Measurements from ENCODE around the gene ADAM12. TPM values are rescaled to one million over a fixed set of nuclear protein-coding genes. Genes with fewer than 3 reads are reported as not detected.

ADAM12 gene
- total and polyA plus RNA-seq, 2 donors = 0.96 to 4.6 TPM

DNA sequence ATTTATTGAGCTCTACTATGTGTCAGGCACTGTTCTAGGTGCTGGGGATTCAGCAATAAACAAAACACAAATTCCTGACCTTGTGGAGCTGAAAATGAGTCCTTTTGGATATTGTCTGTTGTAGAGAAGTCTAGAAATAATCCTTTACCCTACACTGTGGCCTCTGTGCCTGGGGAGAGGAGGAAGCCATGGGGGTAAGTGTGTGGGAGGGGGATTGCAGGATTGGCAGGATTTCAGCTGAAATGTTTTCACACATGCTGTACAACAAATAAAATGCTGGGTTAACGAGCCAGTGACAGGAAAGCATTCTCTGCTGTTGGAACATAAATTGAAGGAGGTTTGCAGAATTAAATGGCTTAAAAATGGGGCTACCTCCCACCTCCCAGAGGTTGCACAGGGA, 302.5 kb downstream of the ADAM12 start:
- Histone ChIP-seq H3K9me3 (ENCODE audit: control insufficient read depth in 2 of 2, insufficient read depth in 1 of 2, low read length in 1 of 2) (no peaks in the 10 kb centered on the region), H3K27me3 (ENCODE audit: control insufficient read depth in 2 of 2, insufficient read depth in 1 of 2, low read length in 1 of 2) (peaks cover 0 to 3% of the 10 kb centered on the region in 2 donors), H3K36me3 (ENCODE audit: control insufficient read depth in 2 of 2, insufficient read depth in 2 of 2, low read length in 1 of 2) (no peaks in the 10 kb centered on the region), H3K4me3 (ENCODE audit: low read length in 2 of 2) (no peak overlapping the region), H3K27ac (ENCODE audit: low read depth in 1 of 2, low read length in 1 of 2) (no peak overlapping the region), H3K4me1 (ENCODE audit: control insufficient read depth in 2 of 2, insufficient read depth in 2 of 2, low read length in 2 of 2) (no peaks in the 10 kb centered on the region)
- DNase-seq (ENCODE audit: low read depth in 6 of 9, low spot score in 9 of 9) = no peak
- 84% methylated on average over 1 of the region's 1 CpG for WGBS

DNA sequence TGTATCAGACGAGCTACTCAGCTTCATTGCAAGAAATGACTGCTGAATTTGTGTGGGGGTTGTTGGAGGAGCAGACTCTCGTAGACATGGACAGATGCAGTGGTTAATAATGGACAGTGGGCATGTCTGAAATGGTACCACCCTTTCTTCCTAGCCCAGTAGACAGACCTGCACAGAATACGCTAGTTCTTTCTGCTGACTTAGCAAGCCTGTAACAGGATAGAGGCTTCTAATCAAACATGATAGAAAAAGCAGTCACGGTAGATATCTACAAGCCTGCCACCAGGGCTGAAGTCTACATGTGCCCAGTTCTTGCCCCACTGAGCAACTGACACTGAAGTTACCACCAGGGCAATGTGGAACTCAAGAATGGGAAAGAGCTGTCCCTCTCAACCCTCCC, 303.9 kb downstream of the ADAM12 start:
- Histone ChIP-seq H3K9me3 (ENCODE audit: control insufficient read depth in 2 of 2, insufficient read depth in 1 of 2, low read length in 1 of 2) (no peaks in the 10 kb centered on the region), H3K4me3 (ENCODE audit: low read length in 2 of 2) (no peak overlapping the region), H3K36me3 (ENCODE audit: control insufficient read depth in 2 of 2, insufficient read depth in 2 of 2, low read length in 1 of 2) (no peaks in the 10 kb centered on the region), H3K4me1 (ENCODE audit: control insufficient read depth in 2 of 2, insufficient read depth in 2 of 2, low read length in 2 of 2) (no peaks in the 10 kb centered on the region), H3K27me3 (ENCODE audit: control insufficient read depth in 2 of 2, insufficient read depth in 1 of 2, low read length in 1 of 2) (peaks cover 0 to 3% of the 10 kb centered on the region in 2 donors), H3K27ac (ENCODE audit: low read depth in 1 of 2, low read length in 1 of 2) (no peak overlapping the region)
- no peak for DNase-seq (ENCODE audit: low read depth in 6 of 9, low spot score in 9 of 9)
- 91% methylated on average over 4 of the region's 4 CpGs for WGBS

DNA sequence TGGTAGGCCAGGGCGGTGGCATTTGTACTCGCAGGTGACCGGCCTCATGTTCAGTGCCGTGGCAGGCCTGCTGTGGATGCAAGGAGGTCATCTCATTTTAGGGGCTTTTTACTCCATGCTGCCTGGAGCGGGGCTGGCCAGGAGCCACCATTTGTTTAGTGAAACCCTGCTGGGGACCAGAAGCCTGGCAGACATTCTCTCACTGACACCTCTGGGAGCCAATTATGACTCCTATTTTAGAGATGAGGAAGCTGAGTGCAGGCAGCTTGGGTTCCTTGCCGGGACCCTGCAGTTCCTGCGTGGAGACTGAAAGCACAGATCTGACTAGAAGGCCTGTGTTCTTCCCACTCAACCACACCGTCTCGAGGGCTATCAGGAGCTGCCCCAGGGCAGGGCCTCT, 305.3 kb downstream of the ADAM12 start:
- no peaks in the 10 kb centered on the region for H3K4me1 ChIP-seq (ENCODE audit: control insufficient read depth in 2 of 2, insufficient read depth in 2 of 2, low read length in 2 of 2)
- 96% methylated on average over 9 of the region's 9 CpGs for WGBS
- no peaks in the 10 kb centered on the region for H3K9me3 ChIP-seq (ENCODE audit: control insufficient read depth in 2 of 2, insufficient read depth in 1 of 2, low read length in 1 of 2)
- no peak for DNase-seq (ENCODE audit: low read depth in 6 of 9, low spot score in 9 of 9)
- no peak overlapping the region for H3K4me3 ChIP-seq (ENCODE audit: low read length in 2 of 2)
- H3K27me3 ChIP-seq (ENCODE audit: control insufficient read depth in 2 of 2, insufficient read depth in 1 of 2, low read length in 1 of 2) = peaks cover 0 to 3% of the 10 kb centered on the region in 2 donors
- no peak overlapping the region for H3K27ac ChIP-seq (ENCODE audit: low read depth in 1 of 2, low read length in 1 of 2)
- H3K36me3 ChIP-seq (ENCODE audit: control insufficient read depth in 2 of 2, insufficient read depth in 2 of 2, low read length in 1 of 2) = no peaks in the 10 kb centered on the region

DNA sequence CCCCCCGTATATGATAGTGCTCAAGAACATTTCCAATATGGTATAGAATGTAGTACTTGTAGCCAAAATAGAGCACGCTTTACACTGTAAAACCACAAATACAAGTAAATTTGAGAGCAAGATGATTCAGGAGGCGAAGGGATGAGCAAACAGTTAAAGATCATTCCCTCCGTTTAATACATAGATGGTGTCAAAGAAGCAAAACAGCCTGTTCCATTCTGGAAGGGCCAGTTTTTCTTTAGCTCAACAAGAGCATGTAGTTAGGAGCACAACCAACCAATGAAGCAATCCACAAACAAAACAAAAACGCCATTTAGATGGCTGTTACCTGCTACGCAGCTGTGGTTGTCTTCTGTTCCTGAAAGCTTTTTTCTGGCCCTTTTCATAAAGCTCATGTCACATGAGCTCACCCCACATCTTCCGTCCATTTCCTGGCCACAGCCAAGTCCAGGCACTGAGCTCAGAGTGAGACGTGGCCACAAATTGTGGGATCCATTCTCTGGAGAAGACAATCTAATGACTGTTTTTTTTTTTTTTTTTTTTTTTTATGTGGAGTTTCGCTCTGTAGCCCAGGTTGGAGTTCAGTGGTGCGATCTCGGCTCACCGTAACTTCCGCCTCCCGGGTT, 306.3 kb downstream of the ADAM12 start:
- Histone ChIP-seq H3K9me3 (ENCODE audit: control insufficient read depth in 2 of 2, insufficient read depth in 1 of 2, low read length in 1 of 2) (no peaks in the 10 kb centered on the region), H3K36me3 (ENCODE audit: control insufficient read depth in 2 of 2, insufficient read depth in 2 of 2, low read length in 1 of 2) (no peaks in the 10 kb centered on the region), H3K27me3 (ENCODE audit: control insufficient read depth in 2 of 2, insufficient read depth in 1 of 2, low read length in 1 of 2) (peaks cover 0 to 3% of the 10 kb centered on the region in 2 donors), H3K4me3 (ENCODE audit: low read length in 2 of 2) (no peak overlapping the region), H3K4me1 (ENCODE audit: control insufficient read depth in 2 of 2, insufficient read depth in 2 of 2, low read length in 2 of 2) (no peaks in the 10 kb centered on the region), H3K27ac (ENCODE audit: low read depth in 1 of 2, low read length in 1 of 2) (no peak overlapping the region)
- DNase-seq (ENCODE audit: low read depth in 6 of 9, low spot score in 9 of 9) = no peak
- 94% methylated on average over 14 of the region's 14 CpGs for whole genome bisulfite sequencing

- WGBS = 65% methylated on average over 12 of the region's 12 CpGs
- Histone ChIP-seq H3K27ac (ENCODE audit: low read depth in 1 of 2, low read length in 1 of 2) (no peak overlapping the region), H3K36me3 (ENCODE audit: control insufficient read depth in 2 of 2, insufficient read depth in 2 of 2, low read length in 1 of 2) (no peaks in the 10 kb centered on the region), H3K27me3 (ENCODE audit: control insufficient read depth in 2 of 2, insufficient read depth in 1 of 2, low read length in 1 of 2) (peaks cover 0 to 3% of the 10 kb centered on the region in 2 donors), H3K9me3 (ENCODE audit: control insufficient read depth in 2 of 2, insufficient read depth in 1 of 2, low read length in 1 of 2) (no peaks in the 10 kb centered on the region), H3K4me1 (ENCODE audit: control insufficient read depth in 2 of 2, insufficient read depth in 2 of 2, low read length in 2 of 2) (no peaks in the 10 kb centered on the region), H3K4me3 (ENCODE audit: low read length in 2 of 2) (no peak overlapping the region)
- no peak for DNase-seq (ENCODE audit: low read depth in 6 of 9, low spot score in 9 of 9)
Observed at GRCh38 chr10:126080879-126081411, 307.3 kb downstream of the ADAM12 start.

GRCh38 chr10:126080291-126080825, 307.9 kb downstream of the ADAM12 start:
- Histone ChIP-seq H3K4me1 (ENCODE audit: control insufficient read depth in 2 of 2, insufficient read depth in 2 of 2, low read length in 2 of 2) (no peaks in the 10 kb centered on the region), H3K27me3 (ENCODE audit: control insufficient read depth in 2 of 2, insufficient read depth in 1 of 2, low read length in 1 of 2) (peaks cover 0 to 3% of the 10 kb centered on the region in 2 donors), H3K36me3 (ENCODE audit: control insufficient read depth in 2 of 2, insufficient read depth in 2 of 2, low read length in 1 of 2) (no peaks in the 10 kb centered on the region), H3K9me3 (ENCODE audit: control insufficient read depth in 2 of 2, insufficient read depth in 1 of 2, low read length in 1 of 2) (no peaks in the 10 kb centered on the region), H3K27ac (ENCODE audit: low read depth in 1 of 2, low read length in 1 of 2) (no peak overlapping the region), H3K4me3 (ENCODE audit: low read length in 2 of 2) (no peak overlapping the region)
- no peak for DNase-seq (ENCODE audit: low read depth in 6 of 9, low spot score in 9 of 9)
- 96% methylated on average over 7 of the region's 7 CpGs for WGBS

GRCh38 chr10:126075009-126075408, 313.3 kb downstream of the ADAM12 start:
- Histone ChIP-seq H3K4me3 (ENCODE audit: low read length in 2 of 2) (no peak overlapping the region), H3K4me1 (ENCODE audit: control insufficient read depth in 2 of 2, insufficient read depth in 2 of 2, low read length in 2 of 2) (no peaks in the 10 kb centered on the region), H3K27me3 (ENCODE audit: control insufficient read depth in 2 of 2, insufficient read depth in 1 of 2, low read length in 1 of 2) (no peaks in the 10 kb centered on the region), H3K27ac (ENCODE audit: low read depth in 1 of 2, low read length in 1 of 2) (no peak overlapping the region), H3K36me3 (ENCODE audit: control insufficient read depth in 2 of 2, insufficient read depth in 2 of 2, low read length in 1 of 2) (no peaks in the 10 kb centered on the region), H3K9me3 (ENCODE audit: control insufficient read depth in 2 of 2, insufficient read depth in 1 of 2, low read length in 1 of 2) (no peaks in the 10 kb centered on the region)
- 87% methylated on average over 6 of the region's 6 CpGs for WGBS
- DNase-seq (ENCODE audit: low read depth in 6 of 9, low spot score in 9 of 9) = no peak

- DNase-seq (ENCODE audit: low read depth in 6 of 9, low spot score in 9 of 9) = no peak
- Histone ChIP-seq H3K4me1 (ENCODE audit: control insufficient read depth in 2 of 2, insufficient read depth in 2 of 2, low read length in 2 of 2) (no peaks in the 10 kb centered on the region), H3K9me3 (ENCODE audit: control insufficient read depth in 2 of 2, insufficient read depth in 1 of 2, low read length in 1 of 2) (no peaks in the 10 kb centered on the region), H3K27me3 (ENCODE audit: control insufficient read depth in 2 of 2, insufficient read depth in 1 of 2, low read length in 1 of 2) (no peaks in the 10 kb centered on the region), H3K4me3 (ENCODE audit: low read length in 2 of 2) (no peak overlapping the region), H3K27ac (ENCODE audit: low read depth in 1 of 2, low read length in 1 of 2) (no peak overlapping the region), H3K36me3 (ENCODE audit: control insufficient read depth in 2 of 2, insufficient read depth in 2 of 2, low read length in 1 of 2) (no peaks in the 10 kb centered on the region)
- WGBS = 79% methylated on average over 3 of the region's 3 CpGs
Observed at GRCh38 chr10:126074291-126074690, 314.0 kb downstream of the ADAM12 start.

- no peaks in the 10 kb centered on the region for H3K4me1 ChIP-seq (ENCODE audit: control insufficient read depth in 2 of 2, insufficient read depth in 2 of 2, low read length in 2 of 2)
- H3K27me3 ChIP-seq (ENCODE audit: control insufficient read depth in 2 of 2, insufficient read depth in 1 of 2, low read length in 1 of 2) = no peaks in the 10 kb centered on the region
- 91% methylated on average over 1 of the region's 1 CpG for WGBS
- H3K9me3 ChIP-seq (ENCODE audit: control insufficient read depth in 2 of 2, insufficient read depth in 1 of 2, low read length in 1 of 2) = no peaks in the 10 kb centered on the region
- no peak overlapping the region for H3K4me3 ChIP-seq (ENCODE audit: low read length in 2 of 2)
- H3K27ac ChIP-seq (ENCODE audit: low read depth in 1 of 2, low read length in 1 of 2) = no peak overlapping the region
- no peaks in the 10 kb centered on the region for H3K36me3 ChIP-seq (ENCODE audit: control insufficient read depth in 2 of 2, insufficient read depth in 2 of 2, low read length in 1 of 2)
- DNase-seq (ENCODE audit: low read depth in 6 of 9, low spot score in 9 of 9) = no peak
Observed at GRCh38 chr10:126073606-126074005, 314.7 kb downstream of the ADAM12 start.

Measured in thymus (tissue), 11 donors.